Subcutaneous adipose tissue (tissue), 4 donors: Measurements from ENCODE around the gene TNFSF8. TPM values are rescaled to one million over a fixed set of nuclear protein-coding genes. Genes with fewer than 3 reads are reported as not detected.

Experiments
- CTCF ChIP-seq: fragments of 450-650 bp; IDR thresholded peaks from one replicate; pipeline ENCODE4 v1.5.1; 2016; ENCODE audit warnings: low read depth, mild to moderate bottlenecking, control low read depth, antibody characterized with exemption, moderate library complexity
- total RNA-seq, 4 donors: library from RNA; depleted of rRNA; stranded (reverse); fragments of >200 nt; gene quantifications; one replicate each; pipeline ENCODE4 v1.1.0, GENCODE V29; 2016

The TNFSF8 gene
- total RNA-seq, 4 donors from 2014 or later = 2.4 to 18.4 (median 7.4) TPM

- TF ChIP-seq CTCF = no peak
These were observed 20.4 kb upstream of the TNFSF8 start for GRCh38 chr9:114950761-114951160.

GRCh38 chr9:114947058-114947457 lies 16.7 kb upstream of the TNFSF8 start:
- TF ChIP-seq CTCF = no peak

- TF ChIP-seq CTCF = no peak
These were observed 15.4 kb upstream of the TNFSF8 start for GRCh38 chr9:114945616-114946412.

- TF ChIP-seq CTCF = no peak
These were observed 11.0 kb upstream of the TNFSF8 start for GRCh38 chr9:114941376-114941775.

GRCh38 chr9:114938687-114939575 lies 8.5 kb upstream of the TNFSF8 start:
- no peak for TF ChIP-seq CTCF

GRCh38 chr9:114937516-114937915 lies 7.1 kb upstream of the TNFSF8 start:
- TF ChIP-seq CTCF = no peak

- no peak for TF ChIP-seq CTCF
These were observed 6.2 kb upstream of the TNFSF8 start for GRCh38 chr9:114936581-114936980.
